HEK293 (cell line): ENCODE data around the gene GNG14.

ENCODE experiments used
- ELK4 ChIP-seq: IDR thresholded peaks from 2 replicates; pipeline ENCODE4 v1.6.1; 2011; ENCODE audit warnings: mild to moderate bottlenecking, low read depth, low read length, borderline replicate concordance
- GLI4 ChIP-seq: fragments of 450-650 bp; formaldehyde crosslinking; IDR thresholded peaks from 2 replicates; pipeline ENCODE4 v1.5.1; 2016; ENCODE audit warnings: missing biosample characterization, missing genetic modification characterization
- KLF1 ChIP-seq: fragments of 450-650 bp; formaldehyde crosslinking; IDR thresholded peaks from 2 replicates; pipeline ENCODE4 v1.5.1; 2016; ENCODE audit warnings: missing biosample characterization, missing genetic modification characterization
- KLF16 ChIP-seq: fragments of 450-650 bp; formaldehyde crosslinking; IDR thresholded peaks from 2 replicates; pipeline ENCODE4 v1.5.1; 2017; ENCODE audit warnings: missing biosample characterization, missing genetic modification characterization
- KLF7 ChIP-seq: fragments of 450-650 bp; formaldehyde crosslinking; IDR thresholded peaks from 2 replicates; pipeline ENCODE4 v1.5.1; 2016; ENCODE audit warnings: missing biosample characterization, missing genetic modification characterization, borderline replicate concordance
- KLF8 ChIP-seq: fragments of 450-650 bp; formaldehyde crosslinking; IDR thresholded peaks from 2 replicates; pipeline ENCODE4 v1.5.1; 2016; ENCODE audit warnings: missing biosample characterization, missing genetic modification characterization
- MEIS1 ChIP-seq: sonication (generic); formaldehyde crosslinking; IDR thresholded peaks from 2 replicates; pipeline ENCODE4 v1.8.1; 2022; ENCODE audit warnings: missing genetic modification reagents, mild to moderate bottlenecking, borderline replicate concordance
- SETDB1 ChIP-seq: IDR thresholded peaks from one replicate; pipeline ENCODE4 v1.6.1; 2017; ENCODE audit warnings: mild to moderate bottlenecking, low read length, moderate library complexity, mixed read lengths; ENCODE audit not compliant: insufficient read length
- TRIM28 ChIP-seq: IDR thresholded peaks from 2 replicates; pipeline ENCODE4 v1.6.1; 2011; ENCODE audit warnings: low read length, control low read depth, borderline replicate concordance
- YY1 ChIP-seq: fragments of 450-650 bp; formaldehyde crosslinking; IDR thresholded peaks from 2 replicates; pipeline ENCODE4 v1.5.1; 2018; ENCODE audit warnings: missing biosample characterization, missing genetic modification characterization
- ZBTB11 ChIP-seq: fragments of 450-650 bp; formaldehyde crosslinking; conservative IDR thresholded peaks from 2 replicates; pipeline ENCODE4 v1.5.1; 2016; ENCODE audit warnings: low read depth, missing biosample characterization, missing genetic modification characterization
- ZBTB8A ChIP-seq: fragments of 450-650 bp; formaldehyde crosslinking; IDR thresholded peaks from 2 replicates; pipeline ENCODE4 v1.5.1; 2016; ENCODE audit warnings: missing biosample characterization, missing genetic modification characterization
- ZNF10 ChIP-seq: fragments of 450-650 bp; formaldehyde crosslinking; IDR thresholded peaks from 2 replicates; pipeline ENCODE4 v1.5.1; 2017; ENCODE audit warnings: missing biosample characterization, missing genetic modification characterization
- ZNF112 ChIP-seq: fragments of 450-650 bp; formaldehyde crosslinking; IDR thresholded peaks from 2 replicates; pipeline ENCODE4 v1.5.0; 2017; ENCODE audit warnings: missing biosample characterization, missing genetic modification characterization
- ZNF146 ChIP-seq: fragments of 450-650 bp; formaldehyde crosslinking; IDR thresholded peaks from 2 replicates; pipeline ENCODE4 v1.5.1; 2016; ENCODE audit warnings: missing biosample characterization, missing genetic modification characterization
- ZNF148 ChIP-seq: fragments of 450-650 bp; formaldehyde crosslinking; IDR thresholded peaks from 2 replicates; pipeline ENCODE4 v1.5.0; 2017; ENCODE audit warnings: missing biosample characterization, missing genetic modification characterization, borderline replicate concordance
- ZNF214 ChIP-seq: fragments of 450-650 bp; formaldehyde crosslinking; IDR thresholded peaks from 2 replicates; pipeline ENCODE4 v1.5.1; 2017; ENCODE audit warnings: missing biosample characterization, mild to moderate bottlenecking, missing genetic modification characterization, borderline replicate concordance
- ZNF449 ChIP-seq: fragments of 450-650 bp; formaldehyde crosslinking; IDR thresholded peaks from 2 replicates; pipeline ENCODE4 v1.5.1; 2017; ENCODE audit warnings: missing biosample characterization, mild to moderate bottlenecking, missing genetic modification characterization, moderate library complexity
- ZNF514 ChIP-seq: fragments of 450-650 bp; formaldehyde crosslinking; IDR thresholded peaks from 2 replicates; pipeline ENCODE4 v1.5.1; 2016; ENCODE audit warnings: missing biosample characterization, missing genetic modification characterization
- ZNF529 ChIP-seq: fragments of 450-650 bp; formaldehyde crosslinking; IDR thresholded peaks from 2 replicates; pipeline ENCODE4 v1.5.1; 2017; ENCODE audit warnings: missing genetic modification characterization, missing biosample characterization; ENCODE audit not compliant: insufficient replicate concordance
- ZNF544 ChIP-seq: fragments of 450-650 bp; formaldehyde crosslinking; IDR thresholded peaks from 2 replicates; pipeline ENCODE4 v1.5.0; 2017; ENCODE audit warnings: missing biosample characterization, missing genetic modification characterization
- ZNF549 ChIP-seq: fragments of 450-650 bp; IDR thresholded peaks from 2 replicates; pipeline ENCODE4 v1.5.1; 2018; ENCODE audit warnings: missing biosample characterization, missing genetic modification characterization, mild to moderate bottlenecking, inconsistent platforms, moderate library complexity
- ZNF571 ChIP-seq: fragments of 450-650 bp; formaldehyde crosslinking; IDR thresholded peaks from 2 replicates; pipeline ENCODE4 v1.5.0; 2017; ENCODE audit warnings: missing biosample characterization, missing genetic modification characterization
- ZNF610 ChIP-seq: fragments of 450-650 bp; formaldehyde crosslinking; IDR thresholded peaks from 2 replicates; pipeline ENCODE4 v1.5.1; 2016; ENCODE audit warnings: missing biosample characterization, missing genetic modification characterization, borderline replicate concordance
- ZNF664 ChIP-seq: fragments of 450-650 bp; formaldehyde crosslinking; IDR thresholded peaks from 2 replicates; pipeline ENCODE4 v1.5.1; 2016; ENCODE audit warnings: missing biosample characterization, missing genetic modification characterization
- ZNF670 ChIP-seq: fragments of 450-650 bp; formaldehyde crosslinking; IDR thresholded peaks from 2 replicates; pipeline ENCODE4 v1.5.1; 2016; ENCODE audit warnings: missing biosample characterization, missing genetic modification characterization, low read depth
- ZNF704 ChIP-seq: fragments of 450-650 bp; formaldehyde crosslinking; IDR thresholded peaks from 2 replicates; pipeline ENCODE4 v1.5.1; 2016; ENCODE audit warnings: missing biosample characterization, missing genetic modification characterization
- ZNF776 ChIP-seq: fragments of 450-650 bp; formaldehyde crosslinking; IDR thresholded peaks from 2 replicates; pipeline ENCODE4 v1.5.0; 2017; ENCODE audit warnings: missing biosample characterization, missing genetic modification characterization, borderline replicate concordance
- ZNF785 ChIP-seq: fragments of 450-650 bp; formaldehyde crosslinking; IDR thresholded peaks from 2 replicates; pipeline ENCODE4 v1.5.1; 2016; ENCODE audit warnings: missing biosample characterization, missing genetic modification characterization
- ZNF843 ChIP-seq: fragments of 450-650 bp; formaldehyde crosslinking; IDR thresholded peaks from 2 replicates; pipeline ENCODE4 v1.5.1; 2016; ENCODE audit warnings: missing biosample characterization, missing genetic modification characterization
- ZXDB ChIP-seq: fragments of 450-650 bp; formaldehyde crosslinking; IDR thresholded peaks from 2 replicates; pipeline ENCODE4 v1.5.1; 2016; ENCODE audit warnings: missing biosample characterization, missing genetic modification characterization

Gene GNG14

GRCh38 chr19:12669270-12670158 is 18.3 kb upstream of the GNG14 start (continued):
- peak; percentile 63 for TF ChIP-seq ZNF843 (tag by site-specific recombination)
- no peak for TF ChIP-seq ZNF214 (tag by site-specific recombination)
- TF ChIP-seq ZXDB (tag by site-specific recombination) = peak; percentile 96
- TF ChIP-seq ZNF785 (tag by site-specific recombination) = no peak
- TF ChIP-seq KLF7 (tag by site-specific recombination) = peak; percentile 63; the same call in 1 of the 2 replicates
- no peak for TF ChIP-seq ZNF776 (tag by site-specific recombination)
- TF ChIP-seq MEIS1 (CRISPR knock-in tag) = no peak
- TF ChIP-seq ZNF544 (tag by site-specific recombination) = no peak
- no peak for TF ChIP-seq ELK4
- TF ChIP-seq ZBTB8A (tag by site-specific recombination) = peak; percentile 62
- TF ChIP-seq KLF16 (tag by site-specific recombination) = peak; percentile 95
- TF ChIP-seq GLI4 (tag by site-specific recombination) = no peak
- TF ChIP-seq ZNF112 (tag by site-specific recombination) = no peak
- TF ChIP-seq ZBTB11 = peak; percentile 100
- TF ChIP-seq YY1 (tag by site-specific recombination) = peak; percentile 82
- TF ChIP-seq ZNF148 (tag by site-specific recombination) = 0 out of 2 replicates have a peak, but pooled peaks have one; percentile 60
- TF ChIP-seq KLF1 (tag by site-specific recombination) = no peak
- TF ChIP-seq KLF8 (tag by site-specific recombination) = peak; percentile 94
- peak; percentile 79; the same call in 1 of the 2 replicates for TF ChIP-seq ZNF610 (tag by site-specific recombination)
- no peak for TF ChIP-seq ZNF571
- no peak for TF ChIP-seq ZNF529 (tag by site-specific recombination)
- TF ChIP-seq TRIM28 = peak; percentile 84
- peak; percentile 65; the same call in 1 of the 2 replicates for TF ChIP-seq ZNF146 (tag by site-specific recombination)
- peak; percentile 75; the same call in 1 of the 2 replicates for TF ChIP-seq ZNF449 (tag by site-specific recombination)
- peak; percentile 50; the same call in 1 of the 2 replicates for TF ChIP-seq ZNF664 (tag by site-specific recombination)
- TF ChIP-seq ZNF704 (tag by site-specific recombination) = no peak
- no peak for TF ChIP-seq ZNF670 (tag by site-specific recombination)
- peak; percentile 10; the same call in 1 of the 2 replicates for TF ChIP-seq ZNF10
- TF ChIP-seq ZNF514 (tag by site-specific recombination) = no peak
- TF ChIP-seq ZNF549 (tag by site-specific recombination) = no peak
- no peak for TF ChIP-seq SETDB1
